ENCODE data around the gene ANK2.
"Not testable (repeated sequence)": the region's sequence is repeated elsewhere in the genome, so short reads cannot be mapped to it uniquely, and the experiment has no call there.

Gene ANK2

GRCh38 chr4:113052379-113052951, 3.0 kb downstream of the ANK2 start:
- DNase-seq: no peak

- no peak for DNase-seq
Measured at GRCh38 chr4:113053883-113054282, 4.4 kb downstream of the ANK2 start.

GRCh38 chr4:113056318-113056717, 6.9 kb downstream of the ANK2 start:
- no peak for DNase-seq

GRCh38 chr4:113057891-113058290, 8.4 kb downstream of the ANK2 start:
- no peak for DNase-seq

- DNase-seq: no peak
Measured at GRCh38 chr4:113059449-113060182, 10.2 kb downstream of the ANK2 start.

GRCh38 chr4:113060853-113061252, 11.4 kb downstream of the ANK2 start:
- DNase-seq: no peak

- DNase-seq: no peak
Measured at GRCh38 chr4:113064244-113064643, 14.8 kb downstream of the ANK2 start.

GRCh38 chr4:113065629-113066028, 16.2 kb downstream of the ANK2 start:
- no peak for DNase-seq

GRCh38 chr4:113068771-113069170, 19.3 kb downstream of the ANK2 start:
- DNase-seq: not testable (repeated sequence)

- no peak for DNase-seq
Measured at GRCh38 chr4:113069212-113069892, 19.9 kb downstream of the ANK2 start.

- DNase-seq: no peak
Measured at GRCh38 chr4:113070755-113071154, 21.3 kb downstream of the ANK2 start.

- DNase-seq: no peak
Measured at GRCh38 chr4:113071274-113071673, 21.8 kb downstream of the ANK2 start.

- no peak for DNase-seq
Measured at GRCh38 chr4:113071805-113072204, 22.4 kb downstream of the ANK2 start.

GRCh38 chr4:113073451-113074005, 24.1 kb downstream of the ANK2 start:
- no peak for DNase-seq

GRCh38 chr4:113077575-113077974, 28.1 kb downstream of the ANK2 start:
- no peak for DNase-seq

GRCh38 chr4:113078066-113078465, 28.6 kb downstream of the ANK2 start:
- DNase-seq: no peak

GRCh38 chr4:113080050-113080449, 30.6 kb downstream of the ANK2 start:
- no peak for DNase-seq

- DNase-seq: no peak
Measured at GRCh38 chr4:113080624-113081023, 31.2 kb downstream of the ANK2 start.

GRCh38 chr4:113083346-113083745, 33.9 kb downstream of the ANK2 start:
- DNase-seq: no peak

- DNase-seq: no peak
Measured at GRCh38 chr4:113086172-113086695, 36.8 kb downstream of the ANK2 start.

GRCh38 chr4:113088050-113088449, 38.6 kb downstream of the ANK2 start:
- no peak for DNase-seq

GRCh38 chr4:113090954-113091353, 41.5 kb downstream of the ANK2 start:
- DNase-seq: no peak

- no peak for DNase-seq
Measured at GRCh38 chr4:113094331-113094730, 44.9 kb downstream of the ANK2 start.

- no peak for DNase-seq
Measured at GRCh38 chr4:113094802-113095201, 45.3 kb downstream of the ANK2 start.

Measured in CD4-positive, alpha-beta T cell treated with Interferon alpha-2 for 1 hour (primary cell).